Sciatic nerve (tissue), 2 donors: ENCODE measurements around the gene CPTP. TPM values are rescaled to one million over a fixed set of nuclear protein-coding genes. Genes with fewer than 3 reads are reported as not detected.

Source experiments
- ATAC-seq: fragments of 200-7000 bp; cut with Tn5 transposase; one replicate; pipeline ENCODE4 v1.9.1; 2020; ENCODE audit warnings: mild to moderate bottlenecking, moderate library complexity
- DNase-seq: peaks from one replicate; pipeline ENCODE4 v3.0.0-alpha.2; 2020; ENCODE audit warnings: low spot score
- intact Hi-C: fragments of 100-400 bp; cut with DNase I; formaldehyde crosslinking; loops from one replicate; pipeline ENCODE4 v1.14.2; 2022
- total RNA-seq: library from RNA; stranded (reverse); fragmentation: NEBNext Ultra II Directional; extraction: Animal tissue kit (Norgen Biotek cat#: 25700); gene quantifications from one replicate; pipeline ENCODE4 v1.2.1, GENCODE V29; 2021
- donor health status: DM: no; HTN: no; CAD: no.
- donor health status: DM: no; HTN: no; CAD: no.

Gene CPTP
- total RNA-seq, 1 donor from 2014 or later: 15.7 TPM

DNA sequence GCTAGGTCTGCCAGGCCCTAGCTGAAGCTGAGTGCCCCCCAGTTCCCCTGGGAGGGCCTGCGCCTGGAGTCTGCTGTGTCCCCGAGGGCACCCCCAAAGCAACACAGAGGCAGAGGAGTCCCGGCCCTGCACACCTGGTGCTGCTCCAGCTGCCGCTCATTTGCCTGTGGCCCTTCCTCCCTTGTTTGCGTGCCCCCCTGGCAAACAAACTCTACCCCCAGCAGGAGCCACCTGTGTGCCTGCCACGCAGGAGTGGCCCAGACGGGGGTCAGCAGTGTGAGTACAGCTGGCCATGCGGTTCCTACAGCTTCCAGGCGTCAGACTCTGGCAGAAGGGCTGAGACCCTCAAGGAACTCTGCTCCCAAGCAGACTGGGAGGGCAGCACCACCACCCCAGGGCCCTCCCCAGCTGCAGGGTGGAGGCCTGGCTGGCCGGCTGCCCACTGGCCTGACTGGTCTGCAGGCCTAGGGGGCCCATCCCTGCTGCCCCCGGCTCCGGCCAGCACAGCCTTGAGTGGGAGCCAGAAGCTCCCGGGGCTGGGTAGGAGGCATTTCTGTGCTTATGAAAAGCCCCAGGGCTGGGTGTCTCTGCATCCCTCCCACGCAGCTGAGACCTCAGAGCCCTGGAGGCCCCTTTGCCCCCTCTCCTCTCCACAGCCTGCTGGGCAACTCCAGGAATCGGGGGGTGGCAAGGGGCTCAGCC, 5.9 kb downstream of the CPTP start:
- ATAC-seq: no peak
- no peak for DNase-seq
- intact Hi-C loops: no loop called here

DNA sequence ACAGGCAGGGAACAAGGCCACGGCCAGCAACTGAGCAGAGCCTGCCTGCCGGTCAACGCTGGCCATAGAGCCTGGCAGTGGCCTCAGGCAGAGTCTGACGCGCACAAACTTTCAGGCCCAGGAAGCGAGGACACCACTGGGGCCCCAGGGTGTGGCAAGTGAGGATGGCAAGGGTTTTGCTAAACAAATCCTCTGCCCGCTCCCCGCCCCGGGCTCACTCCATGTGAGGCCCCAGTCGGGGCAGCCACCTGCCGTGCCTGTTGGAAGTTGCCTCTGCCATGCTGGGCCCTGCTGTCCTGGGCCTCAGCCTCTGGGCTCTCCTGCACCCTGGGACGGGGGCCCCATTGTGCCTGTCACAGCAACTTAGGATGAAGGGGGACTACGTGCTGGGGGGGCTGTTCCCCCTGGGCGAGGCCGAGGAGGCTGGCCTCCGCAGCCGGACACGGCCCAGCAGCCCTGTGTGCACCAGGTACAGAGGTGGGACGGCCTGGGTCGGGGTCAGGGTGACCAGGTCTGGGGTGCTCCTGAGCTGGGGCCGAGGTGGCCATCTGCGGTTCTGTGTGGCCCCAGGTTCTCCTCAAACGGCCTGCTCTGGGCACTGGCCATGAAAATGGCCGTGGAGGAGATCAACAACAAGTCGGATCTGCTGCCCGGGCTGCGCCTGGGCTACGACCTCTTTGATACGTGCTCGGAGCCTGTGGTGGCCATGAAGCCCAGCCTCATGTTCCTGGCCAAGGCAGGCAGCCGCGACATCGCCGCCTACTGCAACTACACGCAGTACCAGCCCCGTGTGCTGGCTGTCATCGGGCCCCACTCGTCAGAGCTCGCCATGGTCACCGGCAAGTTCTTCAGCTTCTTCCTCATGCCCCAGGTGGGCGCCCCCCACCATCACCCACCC, 6.7 kb downstream of the CPTP start, which contains the start of gene TAS1R3:
TSS of gene TAS1R3 (plus strand) at position 213 of the 898 bp plus-strand sequence. CDS start at position 279, 66 bp downstream.
- DNase-seq (no peak), ATAC-seq (no peak)
- intact Hi-C loops: no loop called here

DNA sequence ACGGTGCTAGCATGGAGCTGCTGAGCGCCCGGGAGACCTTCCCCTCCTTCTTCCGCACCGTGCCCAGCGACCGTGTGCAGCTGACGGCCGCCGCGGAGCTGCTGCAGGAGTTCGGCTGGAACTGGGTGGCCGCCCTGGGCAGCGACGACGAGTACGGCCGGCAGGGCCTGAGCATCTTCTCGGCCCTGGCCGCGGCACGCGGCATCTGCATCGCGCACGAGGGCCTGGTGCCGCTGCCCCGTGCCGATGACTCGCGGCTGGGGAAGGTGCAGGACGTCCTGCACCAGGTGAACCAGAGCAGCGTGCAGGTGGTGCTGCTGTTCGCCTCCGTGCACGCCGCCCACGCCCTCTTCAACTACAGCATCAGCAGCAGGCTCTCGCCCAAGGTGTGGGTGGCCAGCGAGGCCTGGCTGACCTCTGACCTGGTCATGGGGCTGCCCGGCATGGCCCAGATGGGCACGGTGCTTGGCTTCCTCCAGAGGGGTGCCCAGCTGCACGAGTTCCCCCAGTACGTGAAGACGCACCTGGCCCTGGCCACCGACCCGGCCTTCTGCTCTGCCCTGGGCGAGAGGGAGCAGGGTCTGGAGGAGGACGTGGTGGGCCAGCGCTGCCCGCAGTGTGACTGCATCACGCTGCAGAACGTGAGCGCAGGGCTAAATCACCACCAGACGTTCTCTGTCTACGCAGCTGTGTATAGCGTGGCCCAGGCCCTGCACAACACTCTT, 7.6 kb downstream of the CPTP start:
- no peak for DNase-seq
- intact Hi-C loops: no loop called here
- no peak for ATAC-seq

DNA sequence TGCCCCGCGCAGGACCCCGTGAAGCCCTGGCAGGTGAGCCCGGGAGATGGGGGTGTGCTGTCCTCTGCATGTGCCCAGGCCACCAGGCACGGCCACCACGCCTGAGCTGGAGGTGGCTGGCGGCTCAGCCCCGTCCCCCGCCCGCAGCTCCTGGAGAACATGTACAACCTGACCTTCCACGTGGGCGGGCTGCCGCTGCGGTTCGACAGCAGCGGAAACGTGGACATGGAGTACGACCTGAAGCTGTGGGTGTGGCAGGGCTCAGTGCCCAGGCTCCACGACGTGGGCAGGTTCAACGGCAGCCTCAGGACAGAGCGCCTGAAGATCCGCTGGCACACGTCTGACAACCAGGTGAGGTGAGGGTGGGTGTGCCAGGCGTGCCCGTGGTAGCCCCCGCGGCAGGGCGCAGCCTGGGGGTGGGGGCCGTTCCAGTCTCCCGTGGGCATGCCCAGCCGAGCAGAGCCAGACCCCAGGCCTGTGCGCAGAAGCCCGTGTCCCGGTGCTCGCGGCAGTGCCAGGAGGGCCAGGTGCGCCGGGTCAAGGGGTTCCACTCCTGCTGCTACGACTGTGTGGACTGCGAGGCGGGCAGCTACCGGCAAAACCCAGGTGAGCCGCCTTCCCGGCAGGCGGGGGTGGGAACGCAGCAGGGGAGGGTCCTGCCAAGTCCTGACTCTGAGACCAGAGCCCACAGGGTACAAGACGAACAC, 8.3 kb downstream of the CPTP start:
- intact Hi-C loops: no loop called here
- DNase-seq (no peak), ATAC-seq (peak; percentile 3)

DNA sequence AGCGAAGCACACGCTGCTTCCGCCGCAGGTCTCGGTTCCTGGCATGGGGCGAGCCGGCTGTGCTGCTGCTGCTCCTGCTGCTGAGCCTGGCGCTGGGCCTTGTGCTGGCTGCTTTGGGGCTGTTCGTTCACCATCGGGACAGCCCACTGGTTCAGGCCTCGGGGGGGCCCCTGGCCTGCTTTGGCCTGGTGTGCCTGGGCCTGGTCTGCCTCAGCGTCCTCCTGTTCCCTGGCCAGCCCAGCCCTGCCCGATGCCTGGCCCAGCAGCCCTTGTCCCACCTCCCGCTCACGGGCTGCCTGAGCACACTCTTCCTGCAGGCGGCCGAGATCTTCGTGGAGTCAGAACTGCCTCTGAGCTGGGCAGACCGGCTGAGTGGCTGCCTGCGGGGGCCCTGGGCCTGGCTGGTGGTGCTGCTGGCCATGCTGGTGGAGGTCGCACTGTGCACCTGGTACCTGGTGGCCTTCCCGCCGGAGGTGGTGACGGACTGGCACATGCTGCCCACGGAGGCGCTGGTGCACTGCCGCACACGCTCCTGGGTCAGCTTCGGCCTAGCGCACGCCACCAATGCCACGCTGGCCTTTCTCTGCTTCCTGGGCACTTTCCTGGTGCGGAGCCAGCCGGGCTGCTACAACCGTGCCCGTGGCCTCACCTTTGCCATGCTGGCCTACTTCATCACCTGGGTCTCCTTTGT, 9.1 kb downstream of the CPTP start:
- no peak for DNase-seq
- peak; percentile 21 for ATAC-seq
- intact Hi-C loops: no loop called here

DNA sequence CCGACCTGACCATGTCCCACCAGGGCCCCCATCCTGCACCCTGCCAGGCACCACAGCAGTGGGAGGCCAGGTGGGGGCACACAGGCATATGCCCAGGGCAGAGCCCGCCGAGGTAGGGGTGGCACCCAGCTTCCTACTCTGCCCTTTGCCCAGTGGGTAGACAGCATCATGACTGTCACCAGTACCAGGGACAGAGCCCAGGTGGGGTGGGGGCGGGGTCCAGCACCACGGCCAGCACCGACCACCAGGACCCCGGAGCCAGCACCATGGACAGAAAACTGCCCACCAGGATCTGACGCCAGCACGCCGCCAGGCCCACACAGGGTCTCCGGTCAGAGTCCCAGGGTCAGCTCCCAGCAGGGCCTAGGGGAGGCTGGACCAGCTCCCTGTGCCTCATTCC, 10.2 kb downstream of the CPTP start:
- DNase-seq (no peak), ATAC-seq (no peak)
- intact Hi-C loops: no loop called here

DNA sequence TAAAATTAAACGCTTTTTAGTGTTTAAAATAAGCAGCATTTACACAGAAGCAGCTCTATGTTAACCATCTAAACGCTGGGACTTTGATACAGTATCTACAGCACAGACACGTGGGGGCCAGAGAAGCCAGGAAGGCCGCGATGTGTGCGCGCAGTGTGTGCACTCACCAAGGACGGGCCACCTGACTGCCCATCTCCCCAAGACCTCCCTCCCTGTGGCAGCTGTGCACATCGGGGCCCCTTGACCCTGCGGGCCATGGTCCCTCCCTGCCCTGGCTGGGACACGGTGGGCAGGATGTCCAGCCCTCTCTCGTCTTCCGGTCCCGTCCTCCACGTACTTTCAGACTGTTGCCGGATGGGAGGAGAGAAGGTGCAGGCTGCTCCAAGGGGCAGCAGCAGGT, 10.7 kb downstream of the CPTP start:
- intact Hi-C loops: no loop called here
- no peak for DNase-seq
- no peak for ATAC-seq

DNA sequence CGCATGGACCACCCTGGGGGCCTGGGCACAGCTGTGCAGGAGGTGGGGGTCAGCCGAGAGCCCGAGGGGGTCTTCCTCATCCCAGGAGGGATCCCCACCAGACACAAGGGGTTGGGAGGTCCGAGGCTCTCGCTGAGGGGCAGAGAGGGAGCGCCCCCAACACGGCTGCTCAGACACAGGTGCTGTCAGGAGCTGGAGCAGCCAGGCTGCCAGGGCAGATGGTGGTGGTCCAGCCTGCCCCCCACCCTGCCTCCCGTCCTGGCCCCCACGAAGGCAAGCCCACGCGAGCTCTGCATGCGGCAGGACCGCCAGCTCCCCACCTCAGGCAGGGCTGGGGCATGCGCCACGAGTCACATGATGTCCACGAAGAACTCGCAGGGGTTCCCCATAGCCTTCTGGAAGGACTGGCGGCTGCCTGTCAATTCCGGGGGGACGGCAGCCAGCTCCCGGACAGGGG, 11.2 kb downstream of the CPTP start:
- DNase-seq (no peak), ATAC-seq (no peak)
- intact Hi-C loops: no loop called here

DNA sequence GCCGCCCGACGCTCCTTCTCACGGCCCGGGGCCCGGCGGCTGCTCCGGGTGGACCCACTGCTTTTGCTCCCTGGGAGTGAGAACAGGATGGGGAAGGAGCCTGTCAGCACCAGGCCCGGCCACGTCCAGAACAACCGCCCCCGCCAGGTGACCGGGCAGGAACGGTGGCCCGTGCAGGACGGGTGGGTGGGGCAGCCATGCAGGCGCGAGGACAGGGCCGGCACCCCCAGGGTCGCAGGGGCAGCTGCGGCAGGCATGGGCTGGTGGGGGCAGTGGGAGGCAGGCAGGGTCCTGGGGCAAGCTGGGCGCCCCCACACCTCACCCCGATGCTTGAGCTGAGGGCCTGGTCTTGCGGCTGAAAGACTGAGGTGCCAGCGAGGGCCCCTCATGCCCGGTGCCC, 11.8 kb downstream of the CPTP start:
- DNase-seq: no peak
- no peak for ATAC-seq
- intact Hi-C loops: no loop called here

DNA sequence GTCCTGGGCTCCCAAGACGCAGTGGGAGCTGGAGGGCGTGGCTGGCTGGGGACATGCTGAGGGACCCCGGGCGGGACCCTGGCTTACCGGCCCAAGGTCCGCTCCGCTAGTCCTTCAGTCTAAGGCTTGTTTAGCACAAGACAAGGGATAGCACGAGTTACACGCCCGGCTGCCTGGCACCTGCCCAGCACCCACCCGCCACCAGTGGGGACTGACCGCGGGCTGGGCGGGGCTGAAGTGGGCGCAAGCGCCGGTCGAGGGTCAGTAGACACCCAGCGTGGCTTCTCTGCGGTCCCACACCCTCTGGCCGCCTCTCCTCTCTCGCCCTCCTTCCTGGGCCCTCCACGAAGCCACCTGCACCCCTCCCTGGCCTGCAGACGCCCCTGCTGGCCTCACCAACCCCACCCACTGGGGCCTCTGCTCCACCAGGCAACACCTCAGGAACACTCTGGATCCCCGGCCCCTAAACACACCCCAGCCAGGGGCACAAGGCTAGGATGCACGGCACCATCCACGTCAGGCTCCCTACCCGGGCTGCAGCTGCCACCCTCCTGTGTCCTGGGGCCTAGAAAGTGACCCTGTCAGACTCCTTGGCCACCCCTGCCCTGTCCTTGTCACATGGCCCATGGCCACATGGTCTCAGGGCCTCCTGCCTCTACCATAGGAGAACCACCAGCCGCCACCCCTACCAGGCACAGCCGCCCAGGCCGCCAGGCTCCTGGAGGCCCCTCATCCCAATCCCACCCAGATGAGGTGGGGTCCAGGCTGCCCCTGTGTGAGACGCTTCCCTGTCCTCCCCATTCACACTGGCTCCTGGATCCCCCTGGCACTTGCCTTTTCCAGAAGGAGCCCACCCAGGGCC, 12.6 kb downstream of the CPTP start:
- intact Hi-C loops: no loop called here
- ATAC-seq: no peak
- DNase-seq: no peak

DNA sequence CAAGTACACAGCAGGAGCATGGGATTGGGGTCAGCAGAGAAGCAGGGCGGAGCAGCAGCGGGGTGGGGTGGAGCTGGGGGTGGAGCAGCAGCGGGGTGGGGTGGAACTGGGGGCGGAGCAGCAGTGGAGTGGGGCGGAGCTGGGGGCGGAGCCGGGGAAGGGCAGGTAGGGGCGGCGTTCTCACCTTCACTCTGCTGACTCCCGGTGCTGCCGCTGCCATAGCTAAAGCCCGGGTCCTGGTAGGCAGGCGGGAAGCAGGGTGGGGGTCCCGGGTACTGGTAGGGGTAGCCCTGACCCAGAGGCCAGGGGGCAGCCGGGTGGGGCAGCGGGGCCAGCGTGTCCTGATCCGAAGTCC, 13.2 kb downstream of the CPTP start:
- intact Hi-C loops: no loop called here
- DNase-seq (no peak), ATAC-seq (no peak)

DNA sequence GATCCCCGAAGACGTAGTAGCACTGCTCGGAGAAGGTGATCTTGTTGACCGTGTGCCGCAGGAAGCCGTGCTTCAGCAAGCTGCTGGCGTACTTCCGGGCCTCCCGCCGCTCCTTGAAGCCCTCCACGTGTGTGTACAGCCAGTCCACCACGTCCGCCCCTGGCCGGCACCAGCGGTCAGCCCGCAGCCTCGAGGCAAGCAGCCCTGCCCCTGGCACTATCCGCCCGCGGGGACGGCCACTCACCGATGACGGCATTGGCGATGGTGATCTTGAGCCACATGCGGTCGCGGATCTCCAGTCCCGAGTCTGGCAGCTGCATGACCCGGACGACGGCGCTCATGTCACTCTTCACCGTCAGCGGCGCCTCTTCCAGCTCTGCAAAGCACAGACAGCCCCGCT, 13.7 kb downstream of the CPTP start:
- ATAC-seq (no peak), DNase-seq (no peak)
- intact Hi-C loops: no loop called here

DNA sequence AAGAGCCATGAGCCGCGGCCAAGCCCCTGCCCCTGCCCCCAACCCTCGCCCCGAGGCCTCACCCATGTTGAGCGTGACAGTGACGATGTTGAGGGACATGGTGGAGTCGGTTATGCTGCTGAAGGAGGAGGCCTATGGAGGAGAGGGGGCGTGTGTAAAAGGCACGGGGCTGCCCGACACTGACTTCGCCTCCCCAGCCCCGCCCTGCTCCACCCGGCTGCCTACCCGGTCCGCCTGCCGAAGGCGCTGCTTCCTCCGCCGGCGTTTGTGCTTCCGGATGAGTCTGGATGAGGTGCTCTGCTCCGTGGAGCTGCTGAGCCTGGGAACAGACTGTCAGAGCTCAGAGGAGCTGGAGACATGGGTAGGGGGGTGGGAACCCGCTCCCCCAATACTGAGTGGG, 15.6 kb downstream of the CPTP start:
- DNase-seq: no peak
- intact Hi-C loops: no loop called here
- ATAC-seq: no peak

DNA sequence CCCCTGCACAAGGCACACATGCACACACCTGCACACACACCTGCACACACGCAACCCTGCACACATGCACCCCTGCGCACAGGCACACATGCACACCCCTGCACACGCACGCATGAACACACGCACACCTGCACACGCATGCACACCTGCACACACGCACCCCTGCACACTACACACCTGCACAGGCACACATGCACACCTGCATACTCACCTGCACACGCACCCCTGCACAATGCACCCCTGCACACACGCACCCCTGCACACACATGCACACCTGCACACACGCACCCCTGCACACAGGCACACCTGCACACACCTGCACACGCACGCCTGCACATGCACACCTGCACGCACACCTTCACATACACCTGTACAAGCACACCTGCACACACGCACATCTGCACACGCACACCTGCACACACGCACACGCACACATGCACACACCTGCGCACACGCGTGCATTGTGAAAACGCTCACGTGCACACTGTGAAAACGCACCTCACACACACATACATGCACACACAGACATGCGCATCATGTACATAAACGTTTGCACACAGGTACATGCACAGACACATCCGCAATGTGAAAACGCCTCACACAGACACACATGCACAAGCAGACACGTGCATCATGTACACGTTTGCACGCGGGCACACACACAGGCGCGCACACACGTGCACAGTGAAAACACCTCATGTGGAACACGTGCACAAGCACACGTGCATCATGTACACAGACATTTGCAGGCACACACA, 16.4 kb downstream of the CPTP start:
- no peak for ATAC-seq
- DNase-seq: no peak
- intact Hi-C loops: no loop called here

DNA sequence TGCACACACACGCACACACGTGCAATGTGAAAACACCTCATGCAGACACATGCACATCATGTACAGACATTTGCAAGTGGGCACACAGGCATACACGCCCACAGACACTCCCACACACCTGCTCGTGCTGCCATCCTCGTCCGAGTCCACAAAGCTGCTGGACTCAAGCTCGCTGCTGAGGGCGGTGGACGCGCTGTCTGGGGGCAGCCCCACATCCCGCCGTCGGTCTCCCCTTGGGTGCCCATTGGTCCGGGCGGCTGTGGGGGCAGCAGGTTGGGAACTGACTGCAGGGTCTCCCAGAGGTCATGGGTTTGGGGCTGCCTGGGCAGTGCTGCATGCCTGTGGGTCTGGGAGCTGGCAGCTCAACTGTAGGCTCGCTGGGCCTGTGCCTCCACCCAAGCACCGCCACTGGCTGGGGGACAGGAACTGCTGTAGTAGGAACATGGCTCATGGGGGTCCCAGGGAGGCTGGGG, 17.0 kb downstream of the CPTP start:
- no peak for ATAC-seq
- no peak for DNase-seq
- intact Hi-C loops: no loop called here

DNA sequence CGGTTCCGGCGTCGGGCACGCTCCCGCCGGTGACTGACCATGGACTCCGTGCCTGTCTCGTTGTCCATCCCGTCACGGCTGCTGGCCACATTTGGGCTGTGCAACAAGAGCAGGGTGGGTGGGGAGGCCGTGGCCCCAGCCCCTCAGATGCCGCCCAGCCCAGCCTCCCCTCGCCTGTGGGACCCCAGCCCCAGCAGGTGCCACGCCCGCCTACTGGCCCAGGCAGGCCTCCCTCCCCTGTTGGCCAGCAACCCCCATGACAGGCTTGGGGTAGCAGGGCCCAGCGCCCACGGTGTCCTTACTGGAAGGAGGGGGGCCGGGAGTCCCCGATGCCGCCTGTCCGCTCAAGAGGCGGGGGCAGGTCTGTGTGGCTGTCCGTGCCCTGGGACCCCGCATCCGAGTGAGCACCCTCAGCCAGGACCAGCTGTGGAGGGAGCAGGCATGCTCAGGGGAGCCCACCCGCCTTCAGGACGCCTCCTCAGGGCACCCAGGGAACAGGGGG, 17.5 kb downstream of the CPTP start:
- DNase-seq: no peak
- no peak for ATAC-seq
- intact Hi-C loops: no loop called here
